Measurements from ENCODE around the gene THSD7A.

The THSD7A gene

GRCh38 chr7:11548532-11548931 is 283.5 kb downstream of the THSD7A start:
- no peak for DNase-seq
- Histone ChIP-seq H3K27ac (ENCODE audit: insufficient read depth in 1 of 2, low read depth in 1 of 2, low read length in 2 of 2, poor library complexity in 1 of 2, severe bottlenecking in 2 of 2) (no peak overlapping the region), H3K4me1 (ENCODE audit: control extremely low read depth in 1 of 4, control insufficient read depth in 4 of 4, insufficient read depth in 4 of 4, low read length in 3 of 4) (no peaks in the 10 kb centered on the region), H3K4me3 (ENCODE audit: control insufficient read depth in 1 of 7, extremely low read depth in 1 of 7, insufficient read depth in 4 of 7, low read depth in 2 of 7, low read length in 6 of 7) (no peak overlapping the region), H3K36me3 (ENCODE audit: control insufficient read depth in 4 of 4, insufficient read depth in 4 of 4, low read length in 3 of 4) (peaks cover 0 to 2% (median 0%) of the 10 kb centered on the region in 4 experiments), H3K9me3 (ENCODE audit: control extremely low read depth in 1 of 5, control insufficient read depth in 4 of 5, insufficient read depth in 2 of 5, low read depth in 1 of 5, low read length in 4 of 5) (peaks cover 0 to 3% (median 0%) of the 10 kb centered on the region in 5 experiments), H3K27me3 (replicated peaks in 2 of 5; ENCODE audit: control insufficient read depth in 4 of 5, insufficient read depth in 5 of 5, low read length in 4 of 5) (no peaks in the 10 kb centered on the region)
- POLR2A ChIA-PET: no interaction called here
- CTCF ChIA-PET: no interaction called here
- WGBS (ENCODE audit: insufficient coverage): 100% methylated on average over 1 of the region's 1 CpG

- DNase-seq: no peak
- H3K4me1 ChIP-seq (ENCODE audit: control extremely low read depth in 1 of 4, control insufficient read depth in 4 of 4, insufficient read depth in 4 of 4, low read length in 3 of 4): peaks cover 13 to 25% (median 20%) of the 10 kb centered on the region in 4 experiments
- CTCF ChIA-PET: no interaction called here
- peaks cover 0 to 5% (median 2%) of the 10 kb centered on the region in 5 experiments for H3K9me3 ChIP-seq (ENCODE audit: control extremely low read depth in 1 of 5, control insufficient read depth in 4 of 5, insufficient read depth in 2 of 5, low read depth in 1 of 5, low read length in 4 of 5)
- POLR2A ChIA-PET: no interaction called here
- WGBS (ENCODE audit: insufficient coverage): 95% methylated on average over 8 of the region's 8 CpGs
- H3K4me3 ChIP-seq (ENCODE audit: control insufficient read depth in 1 of 7, extremely low read depth in 1 of 7, insufficient read depth in 4 of 7, low read depth in 2 of 7, low read length in 6 of 7): no peak overlapping the region
- no peaks in the 10 kb centered on the region for H3K27me3 ChIP-seq (replicated peaks in 2 of 5; ENCODE audit: control insufficient read depth in 4 of 5, insufficient read depth in 5 of 5, low read length in 4 of 5)
- no peak overlapping the region for H3K27ac ChIP-seq (ENCODE audit: insufficient read depth in 1 of 2, low read depth in 1 of 2, low read length in 2 of 2, poor library complexity in 1 of 2, severe bottlenecking in 2 of 2)
- H3K36me3 ChIP-seq (ENCODE audit: control insufficient read depth in 4 of 4, insufficient read depth in 4 of 4, low read length in 3 of 4): no peaks in the 10 kb centered on the region
These were observed 290.7 kb downstream of the THSD7A start for GRCh38 chr7:11541330-11541729.

DNA sequence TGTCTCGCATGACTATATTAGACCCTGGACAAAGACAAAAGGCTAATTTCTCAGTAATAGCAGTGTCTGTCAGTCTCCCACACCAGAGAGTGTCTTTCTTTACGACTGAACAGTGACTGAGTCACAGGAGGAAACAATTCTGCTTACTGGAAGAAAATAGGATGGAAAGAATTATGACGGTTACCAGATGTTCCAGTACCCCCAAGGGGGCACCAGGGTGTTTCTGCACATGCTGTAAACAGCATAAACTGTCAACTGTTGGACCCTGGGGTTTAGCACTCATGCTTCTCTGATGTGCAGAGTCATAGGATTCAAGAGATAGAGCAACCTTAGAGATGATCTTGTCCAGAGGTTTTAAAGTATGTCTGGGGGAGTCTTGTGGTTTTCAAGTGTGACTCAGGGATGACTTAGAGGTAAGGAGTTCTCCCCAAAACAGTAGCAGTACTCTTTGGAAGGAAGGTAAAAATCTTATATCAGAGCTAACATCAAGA is 291.7 kb downstream of the THSD7A start:
- 24% methylated on average over 3 of the region's 3 CpGs for WGBS (ENCODE audit: insufficient coverage)
- DNase-seq: peak in 2 of 3 donors; percentile 62 to 65
- H3K4me1 ChIP-seq (ENCODE audit: control extremely low read depth in 1 of 4, control insufficient read depth in 4 of 4, insufficient read depth in 4 of 4, low read length in 3 of 4): peaks cover 13 to 25% (median 20%) of the 10 kb centered on the region in 4 experiments
- peak overlapping the region; percentile 14 to 44 for H3K27ac ChIP-seq (ENCODE audit: insufficient read depth in 1 of 2, low read depth in 1 of 2, low read length in 2 of 2, poor library complexity in 1 of 2, severe bottlenecking in 2 of 2)
- H3K27me3 ChIP-seq (replicated peaks in 2 of 5; ENCODE audit: control insufficient read depth in 4 of 5, insufficient read depth in 5 of 5, low read length in 4 of 5): no peaks in the 10 kb centered on the region
- POLR2A ChIA-PET: interaction anchor here (0.6 kb wide), 1 partner anchor 1055 kb away, joined by 3 read pairs; no protein-coding TSS in a partner anchor
- peak overlapping the region in 2 of 7 experiments; percentile 0 to 24 for H3K4me3 ChIP-seq (ENCODE audit: control insufficient read depth in 1 of 7, extremely low read depth in 1 of 7, insufficient read depth in 4 of 7, low read depth in 2 of 7, low read length in 6 of 7)
- H3K9me3 ChIP-seq (ENCODE audit: control extremely low read depth in 1 of 5, control insufficient read depth in 4 of 5, insufficient read depth in 2 of 5, low read depth in 1 of 5, low read length in 4 of 5): peaks cover 0 to 5% (median 0%) of the 10 kb centered on the region in 5 experiments
- no peaks in the 10 kb centered on the region for H3K36me3 ChIP-seq (ENCODE audit: control insufficient read depth in 4 of 4, insufficient read depth in 4 of 4, low read length in 3 of 4)
- CTCF ChIA-PET: no interaction called here

- Histone ChIP-seq H3K4me1 (ENCODE audit: control extremely low read depth in 1 of 4, control insufficient read depth in 4 of 4, insufficient read depth in 4 of 4, low read length in 3 of 4) (peaks cover 13 to 25% (median 20%) of the 10 kb centered on the region in 4 experiments), H3K27me3 (replicated peaks in 2 of 5; ENCODE audit: control insufficient read depth in 4 of 5, insufficient read depth in 5 of 5, low read length in 4 of 5) (no peaks in the 10 kb centered on the region), H3K27ac (ENCODE audit: insufficient read depth in 1 of 2, low read depth in 1 of 2, low read length in 2 of 2, poor library complexity in 1 of 2, severe bottlenecking in 2 of 2) (peak overlapping the region; percentile 14 to 44), H3K4me3 (ENCODE audit: control insufficient read depth in 1 of 7, extremely low read depth in 1 of 7, insufficient read depth in 4 of 7, low read depth in 2 of 7, low read length in 6 of 7) (peak overlapping the region in 2 of 7 experiments; percentile 0 to 34), H3K36me3 (ENCODE audit: control insufficient read depth in 4 of 4, insufficient read depth in 4 of 4, low read length in 3 of 4) (no peaks in the 10 kb centered on the region), H3K9me3 (ENCODE audit: control extremely low read depth in 1 of 5, control insufficient read depth in 4 of 5, insufficient read depth in 2 of 5, low read depth in 1 of 5, low read length in 4 of 5) (peaks cover 0 to 5% (median 0%) of the 10 kb centered on the region in 5 experiments)
- ChIA-PET POLR2A (interaction anchor here (0.6 kb wide), 1 partner anchor 1055 kb away, joined by 3 read pairs; no protein-coding TSS in a partner anchor), CTCF (no interaction called here)
- WGBS (ENCODE audit: insufficient coverage): no CpG with 5 or more reads among the region's 3 CpGs
- DNase-seq: peak in 2 of 3 donors; percentile 46 to 66
These were observed 292.1 kb downstream of the THSD7A start for GRCh38 chr7:11539853-11540252.

DNA sequence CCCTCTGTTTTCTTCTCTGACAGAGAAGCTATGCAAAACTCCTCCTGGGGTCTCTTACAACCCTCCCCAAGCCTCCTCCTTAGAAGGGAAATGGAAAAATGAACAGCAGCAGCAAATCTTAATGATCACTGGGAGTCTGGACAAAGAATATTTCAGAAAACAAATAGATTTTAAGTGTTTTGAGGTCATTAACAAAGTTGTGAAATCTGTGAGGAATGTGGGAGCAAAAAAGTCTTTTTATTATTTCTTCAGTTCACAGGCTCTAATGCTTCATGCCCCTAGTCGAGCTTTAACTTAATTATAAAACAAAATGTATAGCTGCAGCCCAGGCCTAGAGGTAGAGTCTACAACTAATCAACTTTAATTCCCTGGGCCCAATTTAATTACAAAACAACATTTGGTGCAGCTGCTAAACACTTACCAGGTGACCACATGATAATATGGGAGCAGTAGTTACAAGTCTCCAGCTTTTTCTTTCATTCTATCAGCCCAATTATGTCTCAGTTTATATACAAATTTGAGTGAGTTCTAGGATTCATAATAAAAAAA is 293.2 kb downstream of the THSD7A start:
- DNase-seq: no peak
- H3K9me3 ChIP-seq (ENCODE audit: control extremely low read depth in 1 of 5, control insufficient read depth in 4 of 5, insufficient read depth in 2 of 5, low read depth in 1 of 5, low read length in 4 of 5): peaks cover 0 to 5% (median 0%) of the 10 kb centered on the region in 5 experiments
- no peak overlapping the region for H3K4me3 ChIP-seq (ENCODE audit: control insufficient read depth in 1 of 7, extremely low read depth in 1 of 7, insufficient read depth in 4 of 7, low read depth in 2 of 7, low read length in 6 of 7)
- 100% methylated on average over 1 of the region's 1 CpG for WGBS (ENCODE audit: insufficient coverage)
- H3K4me1 ChIP-seq (ENCODE audit: control extremely low read depth in 1 of 4, control insufficient read depth in 4 of 4, insufficient read depth in 4 of 4, low read length in 3 of 4): peaks cover 13 to 25% (median 20%) of the 10 kb centered on the region in 4 experiments
- CTCF ChIA-PET: no interaction called here
- H3K27ac ChIP-seq (ENCODE audit: insufficient read depth in 1 of 2, low read depth in 1 of 2, low read length in 2 of 2, poor library complexity in 1 of 2, severe bottlenecking in 2 of 2): no peak overlapping the region
- H3K27me3 ChIP-seq (replicated peaks in 2 of 5; ENCODE audit: control insufficient read depth in 4 of 5, insufficient read depth in 5 of 5, low read length in 4 of 5): no peaks in the 10 kb centered on the region
- POLR2A ChIA-PET: no interaction called here
- H3K36me3 ChIP-seq (ENCODE audit: control insufficient read depth in 4 of 4, insufficient read depth in 4 of 4, low read length in 3 of 4): no peaks in the 10 kb centered on the region

GRCh38 chr7:11533229-11533820 is 298.7 kb downstream of the THSD7A start:
- H3K4me3 ChIP-seq (ENCODE audit: control insufficient read depth in 1 of 7, extremely low read depth in 1 of 7, insufficient read depth in 4 of 7, low read depth in 2 of 7, low read length in 6 of 7): no peak overlapping the region
- 83% methylated on average over 2 of the region's 3 CpGs for whole genome bisulfite sequencing (ENCODE audit: insufficient coverage)
- POLR2A ChIA-PET: no interaction called here
- CTCF ChIA-PET: no interaction called here
- no peaks in the 10 kb centered on the region for H3K4me1 ChIP-seq (ENCODE audit: control extremely low read depth in 1 of 4, control insufficient read depth in 4 of 4, insufficient read depth in 4 of 4, low read length in 3 of 4)
- no peak overlapping the region for H3K27ac ChIP-seq (ENCODE audit: insufficient read depth in 1 of 2, low read depth in 1 of 2, low read length in 2 of 2, poor library complexity in 1 of 2, severe bottlenecking in 2 of 2)
- no peak for DNase-seq
- no peaks in the 10 kb centered on the region for H3K36me3 ChIP-seq (ENCODE audit: control insufficient read depth in 4 of 4, insufficient read depth in 4 of 4, low read length in 3 of 4)
- H3K27me3 ChIP-seq (replicated peaks in 2 of 5; ENCODE audit: control insufficient read depth in 4 of 5, insufficient read depth in 5 of 5, low read length in 4 of 5): no peaks in the 10 kb centered on the region
- no peaks in the 10 kb centered on the region for H3K9me3 ChIP-seq (ENCODE audit: control extremely low read depth in 1 of 5, control insufficient read depth in 4 of 5, insufficient read depth in 2 of 5, low read depth in 1 of 5, low read length in 4 of 5)

DNA sequence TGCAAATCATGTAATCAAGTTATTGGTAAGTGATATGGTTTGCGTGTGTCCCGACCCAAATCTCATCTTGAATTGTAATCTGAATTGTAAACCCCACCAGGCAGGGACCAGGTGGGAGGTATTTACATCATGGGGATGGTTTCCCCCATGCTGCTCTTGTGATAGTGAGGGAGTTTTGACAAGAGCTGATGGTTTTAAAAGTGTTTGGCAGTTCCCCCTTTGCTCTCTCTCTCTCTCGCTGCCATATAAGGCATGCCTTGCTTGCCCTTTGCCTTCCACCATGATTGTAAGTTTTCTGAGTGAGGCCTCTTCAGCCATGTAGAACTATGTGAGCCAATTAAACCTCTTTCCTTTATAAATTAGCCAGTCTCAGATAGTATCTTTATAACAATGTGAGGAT is 302.6 kb downstream of the THSD7A start:
- DNase-seq: no peak
- POLR2A ChIA-PET: no interaction called here
- Histone ChIP-seq H3K9me3 (ENCODE audit: control extremely low read depth in 1 of 5, control insufficient read depth in 4 of 5, insufficient read depth in 2 of 5, low read depth in 1 of 5, low read length in 4 of 5) (peaks cover 0 to 3% (median 2%) of the 10 kb centered on the region in 5 experiments), H3K27me3 (replicated peaks in 2 of 5; ENCODE audit: control insufficient read depth in 4 of 5, insufficient read depth in 5 of 5, low read length in 4 of 5) (no peaks in the 10 kb centered on the region), H3K36me3 (ENCODE audit: control insufficient read depth in 4 of 4, insufficient read depth in 4 of 4, low read length in 3 of 4) (no peaks in the 10 kb centered on the region), H3K27ac (ENCODE audit: insufficient read depth in 1 of 2, low read depth in 1 of 2, low read length in 2 of 2, poor library complexity in 1 of 2, severe bottlenecking in 2 of 2) (no peak overlapping the region), H3K4me1 (ENCODE audit: control extremely low read depth in 1 of 4, control insufficient read depth in 4 of 4, insufficient read depth in 4 of 4, low read length in 3 of 4) (no peaks in the 10 kb centered on the region), H3K4me3 (ENCODE audit: control insufficient read depth in 1 of 7, extremely low read depth in 1 of 7, insufficient read depth in 4 of 7, low read depth in 2 of 7, low read length in 6 of 7) (no peak overlapping the region)
- CTCF ChIA-PET: interaction anchor here (1.1 kb wide), 1 partner anchor 11 kb away, joined by 3 read pairs; no protein-coding TSS in a partner anchor
- WGBS (ENCODE audit: insufficient coverage): 50% methylated on average over 3 of the region's 3 CpGs

All from common myeloid progenitor, CD34-positive (primary cell).